Esophagus muscularis mucosa (tissue), 4 donors: Measurements from ENCODE around the gene SMG6. TPM values are rescaled to one million over a fixed set of nuclear protein-coding genes. Genes with fewer than 3 reads are reported as not detected.

Source experiments
- DNase-seq: peaks from one replicate; pipeline ENCODE4 v3.0.0-alpha.2; 2017; ENCODE audit errors: extremely low spot score
- H3K27ac ChIP-seq, 4 donors: fragments of 200-600 bp; sonication (generic); replicated peaks in 1 of 4; 1 replicate in 3 of 4; 2 replicates in 1 of 4; pipeline ENCODE4 v1.5.1; 2016 to 2019; ENCODE audit warnings: mild to moderate bottlenecking in 1 of 4
- H3K27me3 ChIP-seq, 4 donors: fragments of 200-600 bp; sonication (generic); one replicate each; pipeline versions ENCODE4 v1.5.1 to v1.6.0; 2016 to 2019
- H3K36me3 ChIP-seq, 4 donors: fragments of 200-600 bp; sonication (generic); one replicate each; pipeline ENCODE4 v1.5.1; 2016 to 2019
- H3K4me1 ChIP-seq, 4 donors: fragments of 200-600 bp; sonication (generic); one replicate each; pipeline ENCODE4 v1.5.1; 2016 to 2019
- H3K4me3 ChIP-seq, 4 donors: fragments of 200-600 bp; sonication (generic); 1 replicate in 2 of 4; 2 replicates in 2 of 4; pipeline ENCODE4 v1.5.1; 2016 to 2019; ENCODE audit warnings: mild to moderate bottlenecking in 4 of 4, moderate library complexity in 1 of 4
- H3K9me3 ChIP-seq, 4 donors: fragments of 200-600 bp; sonication (generic); 1 replicate in 3 of 4; 2 replicates in 1 of 4; pipeline ENCODE4 v1.5.1; 2016 to 2019
- EP300 ChIP-seq: sonication (generic); formaldehyde crosslinking; IDR thresholded peaks from one replicate; pipeline ENCODE4 v1.6.1; 2017; ENCODE audit warnings: antibody characterized with exemption
- POLR2A ChIP-seq: fragments of 450-650 bp; IDR thresholded peaks from one replicate; pipeline ENCODE4 v1.6.1; 2017; ENCODE audit warnings: antibody characterized with exemption, moderate library complexity, mild to moderate bottlenecking, low read depth
- POLR2AphosphoS5 ChIP-seq, 2 donors: sonication (generic); formaldehyde crosslinking; IDR thresholded peaks; one replicate each; pipeline ENCODE4 v1.6.1; 2017; ENCODE audit warnings: antibody characterized with exemption in 2 of 2
- WGBS: methylation state at CpG from one replicate; pipeline ENCODE4 v1.1.5; 2018; 5-methylcytosine and 5-hydroxymethylcytosine counted together
- intact Hi-C: fragments of 100-400 bp; cut with DNase I; formaldehyde crosslinking; loops from one replicate; pipeline ENCODE4 v1.15.1; 2023
- total RNA-seq, 4 donors: library from RNA; depleted of rRNA; stranded (reverse); fragments of >200 nt; gene quantifications; one replicate each; pipeline versions ENCODE4 v1.1.0 to v1.2.1, GENCODE V29; 2016
- TF ChIP-seq, protein P1 (sequence below), 3 experiments: fragments of 200-600 bp in 2 of 3; fragments of 450-650 bp in 1 of 3; sonication (generic) in 2 of 3; IDR thresholded peaks; one replicate each; pipeline ENCODE4 v1.5.1; 2017 to 2019; ENCODE audit warnings: antibody characterized with exemption in 3 of 3, mild to moderate bottlenecking in 2 of 3, moderate library complexity in 1 of 3

Gene SMG6
- total RNA-seq, 4 donors from 2014 or later, result 38.2 to 67.7 (median 47.7) TPM

DNA sequence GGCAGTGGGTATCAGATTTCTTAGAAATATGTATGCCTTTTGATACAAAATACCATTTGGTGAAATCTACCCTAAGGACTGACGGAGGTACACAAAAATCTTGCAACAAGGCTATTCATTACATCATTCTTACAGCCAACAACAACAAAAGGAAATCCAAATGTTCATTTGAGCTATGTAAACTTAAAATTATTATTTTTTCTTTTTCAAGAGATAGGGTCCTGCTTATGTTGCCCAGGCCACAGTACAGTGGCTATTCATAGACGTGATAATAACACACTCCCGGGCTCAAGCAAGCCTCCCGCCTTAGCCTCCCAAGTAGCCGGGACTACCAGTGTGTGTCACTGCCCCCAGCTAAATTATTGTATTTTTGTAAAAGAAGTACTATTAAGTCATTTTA is 9.2 kb upstream of the SMG6 start:
- intact Hi-C loops, result no loop called here
- DNase-seq, result no peak
- H3K27ac ChIP-seq, result no peak overlapping the region
- no peaks in the 10 kb centered on the region for H3K4me1 ChIP-seq
- no peaks in the 10 kb centered on the region for H3K27me3 ChIP-seq
- H3K4me3 ChIP-seq, result no peak overlapping the region
- 91% methylated on average over 5 of the region's 5 CpGs for WGBS
- no peaks in the 10 kb centered on the region for H3K9me3 ChIP-seq
- TF ChIP-seq EP300 (no peak), POLR2A (no peak), POLR2AphosphoS5 (IDR thresholded peaks at IDR 0.05) (no peak)
- TF ChIP-seq, protein P1, sequence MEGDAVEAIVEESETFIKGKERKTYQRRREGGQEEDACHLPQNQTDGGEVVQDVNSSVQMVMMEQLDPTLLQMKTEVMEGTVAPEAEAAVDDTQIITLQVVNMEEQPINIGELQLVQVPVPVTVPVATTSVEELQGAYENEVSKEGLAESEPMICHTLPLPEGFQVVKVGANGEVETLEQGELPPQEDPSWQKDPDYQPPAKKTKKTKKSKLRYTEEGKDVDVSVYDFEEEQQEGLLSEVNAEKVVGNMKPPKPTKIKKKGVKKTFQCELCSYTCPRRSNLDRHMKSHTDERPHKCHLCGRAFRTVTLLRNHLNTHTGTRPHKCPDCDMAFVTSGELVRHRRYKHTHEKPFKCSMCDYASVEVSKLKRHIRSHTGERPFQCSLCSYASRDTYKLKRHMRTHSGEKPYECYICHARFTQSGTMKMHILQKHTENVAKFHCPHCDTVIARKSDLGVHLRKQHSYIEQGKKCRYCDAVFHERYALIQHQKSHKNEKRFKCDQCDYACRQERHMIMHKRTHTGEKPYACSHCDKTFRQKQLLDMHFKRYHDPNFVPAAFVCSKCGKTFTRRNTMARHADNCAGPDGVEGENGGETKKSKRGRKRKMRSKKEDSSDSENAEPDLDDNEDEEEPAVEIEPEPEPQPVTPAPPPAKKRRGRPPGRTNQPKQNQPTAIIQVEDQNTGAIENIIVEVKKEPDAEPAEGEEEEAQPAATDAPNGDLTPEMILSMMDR (IDR thresholded peaks at IDR 0.05), result no peak
- H3K36me3 ChIP-seq, result peaks cover 0 to 2% (median under 1%) of the 10 kb centered on the region in 4 donors

DNA sequence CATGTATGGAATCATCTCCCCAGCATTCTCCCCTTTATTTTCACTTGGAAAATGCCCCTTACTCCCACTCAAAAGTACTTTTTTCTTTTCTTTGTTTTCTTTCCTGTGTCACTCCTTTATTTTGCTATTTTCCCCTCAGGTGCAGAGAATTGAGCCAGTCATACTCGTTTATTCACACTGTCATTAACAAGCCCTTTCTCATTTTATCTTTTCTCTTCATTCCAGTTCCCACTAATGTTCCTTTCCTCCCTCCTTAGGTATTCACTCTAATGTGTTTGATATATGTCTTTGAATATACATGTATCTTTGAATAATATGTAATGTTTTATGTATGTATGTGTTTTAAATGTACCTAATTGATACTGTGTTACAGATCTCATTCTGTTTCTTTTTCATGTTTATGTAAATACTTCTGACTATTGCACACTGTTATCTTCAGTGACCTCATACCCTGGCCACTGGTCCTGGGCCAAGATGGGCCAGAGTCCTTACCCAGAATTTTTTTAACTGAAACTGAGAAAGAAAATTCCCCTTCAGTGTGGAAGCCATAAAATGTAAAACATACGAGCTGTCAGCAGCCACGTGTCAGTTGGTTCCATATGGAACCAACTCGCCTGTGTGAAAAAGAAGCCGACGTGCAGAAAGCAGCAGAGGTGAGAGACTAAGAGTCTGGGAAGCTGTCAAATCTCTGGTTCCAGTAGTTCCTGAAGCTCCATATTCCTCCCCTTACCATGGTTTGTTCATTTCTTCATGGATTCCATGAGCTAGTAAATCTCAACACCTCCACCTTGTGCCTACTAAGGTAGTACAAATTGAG is 6.0 kb upstream of the SMG6 start:
- 65% methylated on average over 6 of the region's 6 CpGs for WGBS
- Histone ChIP-seq H3K36me3 (peaks cover 0 to 3% (median 0%) of the 10 kb centered on the region in 4 donors), H3K4me3 (no peak overlapping the region), H3K4me1 (peaks cover 0 to 4% (median under 1%) of the 10 kb centered on the region in 4 donors), H3K27ac (no peak overlapping the region), H3K9me3 (no peaks in the 10 kb centered on the region), H3K27me3 (no peaks in the 10 kb centered on the region)
- DNase-seq, result no peak
- intact Hi-C loops, result no loop called here
- TF ChIP-seq POLR2A (no peak), POLR2AphosphoS5 (IDR thresholded peaks at IDR 0.05) (no peak), EP300 (no peak)
- TF ChIP-seq, protein P1 (IDR thresholded peaks at IDR 0.05), result no peak

DNA sequence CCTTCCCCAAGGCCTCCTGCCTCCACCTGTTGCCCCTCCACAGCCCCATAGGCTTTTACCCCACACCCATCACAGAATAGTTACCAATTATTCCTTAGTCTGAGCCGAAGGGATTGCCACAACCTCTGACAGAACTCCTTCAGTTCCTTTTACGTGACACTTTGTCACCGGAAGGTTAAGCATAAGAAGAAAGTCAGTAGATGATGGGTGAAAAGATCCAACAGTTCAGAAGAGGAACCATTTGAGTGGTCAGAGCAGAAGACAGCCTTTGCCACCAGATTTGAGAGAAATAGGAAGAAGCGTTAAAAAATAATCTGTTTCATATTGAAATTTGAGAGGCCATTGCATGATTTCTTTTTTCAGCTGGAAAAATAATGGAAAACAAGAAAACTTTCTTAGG is 1.3 kb upstream of the SMG6 start:
- no peak for TF ChIP-seq EP300
- TF ChIP-seq POLR2A, result no peak
- no peak for TF ChIP-seq POLR2AphosphoS5 (IDR thresholded peaks at IDR 0.05)
- TF ChIP-seq, protein P1 (IDR thresholded peaks at IDR 0.05), result no peak
- H3K27ac ChIP-seq, result no peak overlapping the region
- H3K4me3 ChIP-seq, result no peak overlapping the region
- DNase-seq, result no peak
- H3K36me3 ChIP-seq, result peaks cover 0 to 12% (median 6%) of the 10 kb centered on the region in 4 donors
- WGBS, result 91% methylated on average over 4 of the region's 4 CpGs
- no peaks in the 10 kb centered on the region for H3K9me3 ChIP-seq
- intact Hi-C loops, result no loop called here
- no peaks in the 10 kb centered on the region for H3K27me3 ChIP-seq
- peaks cover 10 to 35% (median 31%) of the 10 kb centered on the region in 4 donors for H3K4me1 ChIP-seq

DNA sequence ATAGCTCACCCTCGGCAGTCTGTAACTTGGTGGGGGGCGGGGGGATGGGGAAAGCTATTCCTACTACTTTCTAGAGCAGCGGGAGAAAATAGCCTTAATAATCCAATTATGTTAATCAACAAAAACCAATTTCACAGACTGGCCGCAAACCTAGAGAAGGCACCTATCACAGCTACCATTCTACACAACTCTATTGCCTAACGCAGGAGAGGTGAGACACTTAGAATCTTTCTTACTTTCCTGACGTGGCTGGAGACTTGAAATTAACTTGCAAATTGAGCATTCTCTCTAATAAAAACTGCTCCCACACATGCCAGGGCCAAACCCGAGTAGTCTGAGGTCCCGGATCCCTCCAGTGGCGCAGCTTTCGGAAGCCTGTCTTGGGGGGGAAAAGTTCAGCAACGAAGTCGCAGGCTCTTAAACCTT is 794 bp downstream of the SMG6 start:
- Histone ChIP-seq H3K36me3 (peaks cover 4 to 33% (median 24%) of the 10 kb centered on the region in 4 donors), H3K27me3 (no peaks in the 10 kb centered on the region), H3K9me3 (no peaks in the 10 kb centered on the region), H3K27ac (peak overlapping the region; percentile 87 to 96 (median 92)), H3K4me1 (peaks cover 10 to 36% (median 32%) of the 10 kb centered on the region in 4 donors), H3K4me3 (peak overlapping the region; percentile 89 to 94 (median 92))
- no peak for TF ChIP-seq POLR2AphosphoS5 (IDR thresholded peaks at IDR 0.05)
- intact Hi-C loops, result no loop called here
- 1% methylated on average over 10 of the region's 12 CpGs for WGBS
- no peak for DNase-seq

DNA sequence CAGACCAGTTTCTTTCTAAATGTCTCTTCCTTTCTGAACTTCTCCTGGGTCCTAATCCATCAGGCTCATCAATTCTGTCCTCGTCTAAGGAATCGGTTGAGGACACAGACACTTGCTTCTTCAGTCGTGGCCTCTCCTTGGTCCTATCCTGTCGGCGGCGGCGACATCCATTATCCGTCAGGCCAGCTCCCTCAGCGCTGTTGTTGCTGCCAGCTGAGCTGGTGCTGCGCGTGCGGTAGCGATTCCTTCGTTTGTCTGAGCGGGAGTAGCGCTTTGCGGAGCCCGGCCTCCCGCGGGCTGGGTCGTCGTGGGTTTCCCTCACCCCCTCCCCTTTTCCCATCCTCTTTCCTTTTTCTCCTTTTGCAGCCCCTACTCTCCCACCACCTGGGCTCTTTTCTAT is 3.8 kb downstream of the SMG6 start:
- Histone ChIP-seq H3K9me3 (no peaks in the 10 kb centered on the region), H3K36me3 (peaks cover 10 to 57% (median 51%) of the 10 kb centered on the region in 4 donors), H3K4me1 (peaks cover 10 to 39% (median 35%) of the 10 kb centered on the region in 4 donors), H3K27ac (no peak overlapping the region), H3K27me3 (no peaks in the 10 kb centered on the region), H3K4me3 (no peak overlapping the region)
- 92% methylated on average over 22 of the region's 22 CpGs for WGBS
- TF ChIP-seq, protein P1 (IDR thresholded peaks at IDR 0.05), result no peak
- TF ChIP-seq EP300, result no peak
- TF ChIP-seq POLR2A, result no peak
- no peak for TF ChIP-seq POLR2AphosphoS5 (IDR thresholded peaks at IDR 0.05)
- intact Hi-C loops, result no loop called here
- DNase-seq, result no peak
